GDM1 (cell line): Measurements from ENCODE around the gene CFAP298.
"Not testable (repeated sequence)": the region's sequence is repeated elsewhere in the genome, so short reads cannot be mapped to it uniquely, and the experiment has no call there.

Experiments used
- DNase-seq: peaks from one replicate; lab custom pipeline; 2025; lab: John Stamatoyannopoulos, UW

The CFAP298 gene, protein sequence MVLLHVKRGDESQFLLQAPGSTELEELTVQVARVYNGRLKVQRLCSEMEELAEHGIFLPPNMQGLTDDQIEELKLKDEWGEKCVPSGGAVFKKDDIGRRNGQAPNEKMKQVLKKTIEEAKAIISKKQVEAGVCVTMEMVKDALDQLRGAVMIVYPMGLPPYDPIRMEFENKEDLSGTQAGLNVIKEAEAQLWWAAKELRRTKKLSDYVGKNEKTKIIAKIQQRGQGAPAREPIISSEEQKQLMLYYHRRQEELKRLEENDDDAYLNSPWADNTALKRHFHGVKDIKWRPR

DNA sequence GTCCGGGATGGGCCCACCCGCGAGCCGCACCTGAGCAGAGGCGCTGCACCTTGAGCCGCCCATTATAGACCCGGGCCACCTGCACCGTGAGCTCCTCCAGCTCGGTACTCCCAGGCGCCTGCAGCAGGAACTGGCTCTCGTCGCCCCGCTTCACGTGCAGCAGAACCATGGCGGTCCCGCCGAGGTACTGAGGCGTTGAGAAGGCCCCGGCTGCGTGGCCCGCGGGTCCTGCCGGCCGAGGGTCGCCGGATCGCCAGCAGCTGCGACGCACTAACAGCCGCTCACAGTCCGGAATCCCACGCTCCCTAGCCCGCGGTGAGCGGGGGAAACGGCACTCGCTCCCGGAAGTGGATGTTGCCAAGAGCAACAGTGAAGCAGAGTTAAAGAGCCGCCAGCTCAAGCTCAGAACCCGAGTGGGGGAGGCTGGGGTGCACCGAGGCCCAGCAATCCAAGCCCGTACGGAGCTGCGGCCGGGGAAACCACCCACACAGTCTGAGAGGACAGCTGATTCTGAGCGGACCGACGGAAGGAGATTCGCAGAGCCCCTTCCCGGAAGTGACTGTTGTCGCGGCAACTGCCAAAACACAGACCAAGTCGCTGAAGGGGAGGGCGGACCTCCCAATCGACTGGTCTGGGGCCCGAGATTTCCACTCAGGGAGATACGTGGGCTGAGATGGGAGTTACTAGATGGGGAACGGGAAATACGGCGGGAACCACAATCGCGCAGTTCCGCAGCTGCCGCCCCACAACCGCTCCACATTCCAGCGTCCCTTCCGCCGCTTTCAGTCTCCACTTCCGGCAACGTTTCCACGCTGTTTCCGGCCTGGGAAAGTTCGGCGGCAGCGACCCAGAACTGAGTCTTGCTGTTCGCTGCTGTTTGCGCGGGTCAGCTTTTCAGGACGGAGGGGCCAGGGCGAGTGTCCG is at the start of gene CFAP298:
Gene CFAP298 (minus strand): TSS at position 303 of the 924 bp plus-strand sequence. CDS start 134 bp downstream, at position 169.
- DNase-seq: peak; percentile 73

DNA sequence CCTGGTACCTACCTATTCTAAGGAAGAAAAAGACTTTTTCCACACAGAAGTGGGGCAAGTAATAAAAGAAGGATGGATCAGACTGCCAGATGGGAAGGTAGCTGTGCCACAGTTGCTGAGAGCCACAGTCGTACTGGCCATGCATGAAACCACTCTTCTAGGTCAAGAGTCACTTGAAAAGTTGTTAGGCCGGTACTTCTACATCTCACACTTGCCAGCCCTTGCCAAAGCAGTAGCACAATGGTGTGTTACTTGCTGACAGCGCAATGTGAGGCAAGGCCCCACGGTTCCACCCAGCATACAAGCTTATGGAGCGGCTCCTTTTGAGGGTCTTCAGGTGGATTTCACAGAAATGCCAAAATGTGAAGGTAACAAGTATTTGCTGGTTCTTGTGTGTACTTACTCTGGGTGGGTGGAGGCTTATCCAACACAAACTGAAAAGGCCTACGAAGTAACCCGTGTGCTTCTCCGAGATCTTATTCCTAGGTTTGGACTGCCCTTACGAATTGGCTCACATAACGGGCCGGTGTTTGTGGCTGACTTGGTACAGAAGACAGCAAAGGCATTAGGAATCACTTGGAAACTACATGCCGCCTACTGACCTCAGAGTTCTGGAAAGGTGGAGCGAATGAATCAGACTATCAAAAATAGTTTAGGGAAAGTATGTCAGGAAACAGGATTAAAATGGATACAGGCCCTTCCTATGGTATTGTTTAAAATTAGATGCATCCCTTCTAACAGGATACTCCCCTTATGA is 49.0 kb upstream of the CFAP298 start:
- not testable (repeated sequence) for DNase-seq

DNA sequence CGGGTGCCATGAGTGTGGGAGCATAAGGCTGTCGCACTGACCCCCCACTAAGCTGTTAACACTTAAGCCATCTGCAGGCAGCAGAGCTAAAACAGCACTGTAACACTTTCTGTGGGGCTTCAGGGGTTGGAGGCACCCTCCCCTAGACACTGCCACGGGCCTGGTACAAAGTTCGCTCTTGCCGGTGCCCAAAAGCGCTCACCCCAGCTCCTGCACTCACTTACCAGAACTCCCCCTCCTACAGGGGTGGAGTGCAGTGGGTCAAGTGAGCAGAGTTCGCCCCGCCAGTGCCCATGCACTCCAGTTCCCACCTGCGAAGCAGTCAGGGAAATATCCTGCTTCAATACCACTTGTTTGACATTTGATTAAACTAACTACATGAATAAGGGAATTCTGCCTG is 46.3 kb upstream of the CFAP298 start:
- no peak for DNase-seq

DNA sequence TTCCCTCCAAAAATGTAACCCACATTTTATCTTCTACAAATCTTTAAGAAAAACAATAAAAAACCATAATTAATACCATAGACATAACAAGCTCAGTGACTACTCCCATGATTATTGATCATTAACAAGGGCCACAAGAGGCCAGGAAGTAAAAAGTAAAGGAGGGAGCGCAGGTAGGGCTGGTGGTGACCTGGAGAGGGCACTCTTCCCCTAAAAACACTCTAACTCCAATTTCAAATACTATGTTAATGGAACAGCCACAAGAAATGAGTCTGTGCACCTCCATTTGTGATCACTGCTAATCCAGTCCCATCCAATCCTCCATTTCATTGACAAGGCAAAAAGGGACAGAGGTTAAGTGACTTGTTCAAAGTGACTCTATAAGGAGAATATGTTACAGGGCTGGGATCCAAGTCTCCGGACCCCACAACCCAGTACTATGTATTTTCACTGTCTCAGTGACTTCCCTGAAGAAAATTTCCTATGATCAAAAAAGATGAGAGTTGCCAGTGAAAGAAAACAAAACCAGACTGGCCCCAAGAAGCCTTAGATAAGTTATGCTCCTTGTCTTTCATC is 41.2 kb upstream of the CFAP298 start:
- no peak for DNase-seq

DNA sequence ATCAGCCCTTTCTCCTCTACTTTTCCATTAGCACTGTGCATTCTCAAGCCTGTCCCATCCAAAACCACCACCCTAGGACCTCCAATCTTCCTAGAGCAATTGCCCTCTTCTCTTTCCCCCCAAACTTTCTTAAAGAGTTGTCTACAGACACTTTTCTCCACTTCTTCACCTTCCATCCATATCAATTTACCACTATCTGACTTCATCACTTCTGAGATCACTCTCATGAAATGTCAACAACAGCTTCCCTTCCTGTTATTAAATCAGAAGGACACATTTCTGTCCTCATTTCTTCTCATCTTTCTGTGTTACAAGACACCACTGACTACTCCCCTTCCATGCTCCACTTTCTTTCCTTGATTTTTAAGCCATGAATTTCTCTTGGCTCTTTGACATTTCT is 36.0 kb upstream of the CFAP298 start:
- DNase-seq: no peak

DNA sequence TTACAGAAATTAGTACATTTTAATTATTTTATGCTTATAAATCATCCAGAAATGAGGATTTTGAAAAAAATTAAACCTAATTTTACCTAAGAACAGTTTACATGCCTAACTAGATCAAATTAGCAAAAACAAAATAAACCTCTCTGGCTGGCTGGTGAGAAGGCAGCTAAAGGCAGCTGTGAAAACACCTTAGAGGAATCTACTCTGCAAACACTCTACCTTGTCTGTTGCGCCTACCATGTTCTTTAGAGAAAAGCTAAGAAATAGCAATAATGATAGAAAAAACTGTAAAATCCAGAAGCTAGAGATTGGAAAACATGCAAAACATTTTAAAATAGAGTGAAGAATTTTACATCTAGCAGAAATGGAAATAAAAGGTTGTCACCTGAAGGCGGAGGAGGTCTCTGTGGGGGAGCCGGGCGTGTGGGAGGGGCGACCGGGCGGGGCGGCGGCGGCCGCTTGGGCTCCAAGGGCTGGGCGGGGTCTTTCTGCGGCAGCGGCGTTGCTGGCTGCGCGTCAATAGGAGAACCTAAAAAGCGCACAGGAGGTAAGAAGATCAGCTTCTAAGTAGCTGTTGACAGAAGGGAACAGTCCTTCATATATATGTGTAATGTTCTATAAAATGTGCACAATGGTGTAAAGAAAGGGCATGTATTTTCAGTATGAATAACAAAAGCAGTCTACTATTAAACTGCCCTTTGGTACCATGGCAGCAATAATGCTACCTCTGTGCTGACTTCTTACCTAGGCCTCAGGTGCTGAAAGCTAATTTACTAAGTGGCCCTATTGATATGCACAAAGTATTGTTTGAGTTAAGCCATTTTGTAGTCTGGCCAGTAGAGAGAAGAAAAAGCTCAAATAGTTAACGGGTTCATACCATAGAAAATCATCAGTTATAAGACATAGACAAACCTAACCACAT is 33.3 kb upstream of the CFAP298 start:
- DNase-seq: no peak

DNA sequence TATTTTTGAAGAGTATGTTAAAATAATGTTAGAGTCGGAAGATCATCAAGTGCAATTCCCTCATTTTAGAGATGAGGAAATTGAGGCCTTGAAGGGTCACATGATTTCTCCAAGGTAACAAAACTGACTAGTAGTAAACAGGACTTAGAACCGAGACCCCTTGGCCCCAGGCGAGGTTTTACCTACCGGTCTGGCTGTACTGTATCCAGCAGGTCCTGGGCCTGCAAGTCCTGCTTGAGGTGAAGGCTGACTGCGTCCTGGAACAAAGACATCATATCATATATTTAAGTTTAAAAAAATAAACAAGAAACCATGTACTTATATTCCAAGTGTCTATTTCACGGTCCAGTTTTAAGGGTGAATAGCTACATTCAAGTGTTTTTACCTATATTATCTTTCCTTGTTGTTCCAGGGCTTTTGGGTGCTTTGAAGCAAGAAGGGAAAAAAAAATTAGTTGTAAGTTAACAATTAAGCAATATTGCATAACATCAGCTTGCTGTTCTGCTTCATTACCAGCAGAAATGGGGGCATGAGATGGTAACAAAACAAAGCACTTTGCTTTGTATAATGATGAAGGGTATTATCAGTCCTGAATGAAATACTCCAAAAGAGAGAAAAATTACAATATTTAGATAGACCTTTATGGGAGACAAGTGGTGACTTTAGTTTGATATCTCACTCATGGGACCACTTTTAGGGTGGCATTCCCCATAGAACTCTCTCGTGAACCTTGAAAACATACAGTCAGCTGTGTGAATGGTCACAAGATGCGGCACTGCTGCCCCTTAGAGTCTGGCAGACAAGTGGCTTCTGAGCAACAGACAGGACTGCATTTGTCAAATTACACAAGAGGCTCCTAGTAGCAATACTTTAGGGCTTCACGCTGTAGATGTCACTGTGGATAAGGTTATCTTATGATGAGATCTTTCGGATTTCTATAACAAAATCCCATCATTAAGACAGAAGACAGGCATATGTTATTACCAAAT is 29.8 kb upstream of the CFAP298 start:
- DNase-seq: no peak

DNA sequence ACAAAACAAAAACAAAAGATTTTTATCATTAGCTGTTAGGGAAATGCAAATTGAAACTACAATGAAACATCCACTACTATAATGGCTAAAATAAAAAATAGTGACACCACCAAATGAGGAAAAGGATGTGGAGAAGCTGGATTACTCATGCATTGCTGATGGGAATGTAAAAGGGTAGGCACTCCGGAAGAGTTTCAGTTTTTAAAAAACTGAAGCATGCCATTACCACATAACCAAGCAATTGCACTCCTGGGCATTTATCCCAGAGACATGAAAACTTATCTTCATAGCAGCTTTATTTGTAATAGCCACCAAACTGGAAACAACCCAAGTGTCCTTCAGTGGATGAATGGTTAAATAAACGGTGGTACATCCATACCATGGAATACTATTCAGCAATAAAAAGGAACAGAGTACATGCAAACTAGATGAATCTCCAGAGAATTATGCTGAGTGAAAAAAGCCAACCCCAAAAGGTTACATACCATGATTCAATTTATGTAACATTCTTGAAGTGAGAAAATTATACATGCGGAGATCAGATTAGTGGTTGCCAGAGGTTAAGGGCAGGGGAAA is 14.5 kb upstream of the CFAP298 start:
- DNase-seq: no peak

DNA sequence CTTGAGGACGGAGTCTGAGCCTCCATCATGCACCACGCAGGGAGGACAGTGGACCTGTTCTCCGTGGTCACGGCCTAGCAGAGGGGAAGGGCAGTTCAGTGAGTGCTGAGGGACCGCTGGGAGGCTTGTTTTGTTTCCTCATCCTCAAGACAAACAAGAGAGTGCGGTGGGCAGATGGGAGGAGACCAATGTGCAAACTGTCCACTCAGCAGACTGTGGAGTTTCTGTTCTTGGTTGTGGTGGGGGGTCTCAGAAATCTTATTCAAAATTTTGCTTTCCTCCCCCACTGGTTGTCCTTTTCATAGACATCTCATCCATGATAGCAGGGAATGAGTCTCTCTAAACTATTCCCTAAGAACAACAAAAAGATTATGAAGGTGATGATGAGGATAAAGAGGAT is 6.0 kb upstream of the CFAP298 start:
- not testable (repeated sequence) for DNase-seq

DNA sequence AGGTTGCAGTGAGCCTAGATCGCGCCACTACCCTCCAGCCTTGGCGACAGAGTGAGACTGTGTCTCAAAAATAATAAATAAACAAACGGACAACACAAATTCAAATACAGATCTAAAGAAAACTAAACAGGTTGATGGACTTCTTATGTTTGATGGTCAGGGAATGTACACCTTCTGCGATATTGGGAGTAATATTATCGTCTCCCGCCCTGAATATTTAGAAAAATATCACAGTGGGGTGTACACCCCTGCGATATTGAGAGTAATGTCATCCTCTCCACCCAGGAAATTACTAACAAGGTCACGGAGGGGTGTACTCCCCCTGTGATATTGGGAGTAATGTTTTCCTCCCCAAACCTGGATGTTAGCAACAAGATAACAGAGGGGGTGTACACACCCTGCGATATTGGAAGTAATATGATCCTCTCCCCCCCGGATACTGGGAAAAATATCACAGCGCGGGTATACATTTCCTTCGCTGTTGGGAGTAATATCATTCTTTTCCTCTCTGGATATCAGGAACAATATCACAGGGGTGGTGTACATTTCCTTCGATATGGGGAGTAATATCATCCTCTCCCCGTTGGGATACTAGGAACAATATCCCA is 1.4 kb upstream of the CFAP298 start:
- no peak for DNase-seq

DNA sequence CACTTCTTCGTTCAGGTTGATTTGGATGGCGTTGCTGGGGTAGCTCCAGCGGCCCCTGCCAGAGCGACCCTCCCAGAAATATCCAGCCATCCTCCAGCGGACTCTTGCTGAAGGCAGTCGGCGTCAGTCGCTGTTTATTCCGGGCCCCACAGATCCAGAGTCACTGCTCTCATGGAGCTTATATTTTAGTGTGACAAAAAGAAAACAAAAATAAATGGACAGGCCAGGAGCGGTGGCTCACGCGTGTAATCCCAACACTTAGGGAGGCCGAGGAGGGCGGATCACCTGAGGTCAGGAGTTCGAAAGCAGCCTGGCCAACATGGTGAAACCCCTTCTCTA is 791 bp upstream of the CFAP298 start:
- DNase-seq: no peak

DNA sequence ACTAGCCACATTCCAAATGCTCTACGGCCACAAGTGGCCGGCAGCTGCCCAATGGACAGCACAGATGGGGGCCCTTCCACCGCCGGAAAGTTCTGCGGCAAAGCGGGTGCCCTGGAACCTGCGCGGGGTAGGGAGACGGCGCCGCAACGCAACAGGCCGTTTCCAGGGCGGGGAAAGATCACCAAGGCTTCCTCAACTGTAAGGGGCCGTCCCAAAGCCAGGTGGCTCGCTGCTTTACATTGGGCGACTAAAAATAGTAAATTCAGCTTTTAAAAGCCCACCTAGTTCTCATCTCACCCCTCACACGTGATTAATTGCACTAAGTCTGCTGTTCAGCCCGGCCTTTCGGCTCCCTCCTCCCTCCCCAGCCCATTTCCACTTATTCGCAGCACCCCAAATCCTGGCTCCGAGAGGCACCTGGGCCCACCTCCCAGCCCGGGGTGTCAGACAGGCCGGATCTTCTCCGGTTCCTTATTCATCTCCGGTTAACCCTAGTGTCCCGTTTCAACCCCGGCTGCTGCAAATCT is 643 bp downstream of the CFAP298 start:
- no peak for DNase-seq

DNA sequence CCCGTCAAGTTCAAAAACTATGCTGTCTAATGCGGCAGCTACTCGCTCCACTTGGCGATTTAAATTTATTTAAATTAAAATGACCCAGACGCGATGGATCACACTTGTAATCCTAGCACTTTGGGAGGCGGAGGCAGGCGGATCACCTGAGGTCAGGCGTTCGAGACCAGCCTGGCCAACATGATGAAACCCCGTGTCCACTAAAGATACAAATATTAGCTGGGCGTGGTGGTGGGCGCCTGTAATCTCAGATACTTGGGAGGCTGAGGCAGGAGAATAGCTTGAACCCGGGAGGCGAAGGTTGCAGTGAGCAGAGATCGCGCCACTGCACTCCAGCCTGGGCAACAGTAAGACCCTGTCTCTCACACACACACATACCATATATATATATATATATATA is 1.2 kb downstream of the CFAP298 start:
- DNase-seq: not testable (repeated sequence)

DNA sequence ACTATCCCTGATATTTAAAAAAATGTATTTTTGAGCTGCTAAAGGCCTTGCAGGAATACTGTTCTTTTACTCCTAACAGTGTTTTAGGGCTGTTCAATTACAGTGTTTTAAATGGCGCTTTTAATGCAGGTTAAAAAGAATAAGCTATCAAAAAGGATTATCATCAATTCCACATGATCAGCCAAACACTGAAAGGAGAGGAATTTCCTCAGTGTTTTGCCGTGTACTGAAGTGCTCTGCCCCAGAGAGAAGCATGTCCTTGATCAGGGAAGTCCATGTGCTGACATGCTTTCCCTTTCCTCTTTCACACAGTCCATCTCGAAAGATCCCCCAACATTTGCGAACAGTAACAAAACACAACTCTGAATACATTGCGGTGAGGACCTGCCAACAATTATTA is 3.3 kb downstream of the CFAP298 start:
- DNase-seq: no peak

DNA sequence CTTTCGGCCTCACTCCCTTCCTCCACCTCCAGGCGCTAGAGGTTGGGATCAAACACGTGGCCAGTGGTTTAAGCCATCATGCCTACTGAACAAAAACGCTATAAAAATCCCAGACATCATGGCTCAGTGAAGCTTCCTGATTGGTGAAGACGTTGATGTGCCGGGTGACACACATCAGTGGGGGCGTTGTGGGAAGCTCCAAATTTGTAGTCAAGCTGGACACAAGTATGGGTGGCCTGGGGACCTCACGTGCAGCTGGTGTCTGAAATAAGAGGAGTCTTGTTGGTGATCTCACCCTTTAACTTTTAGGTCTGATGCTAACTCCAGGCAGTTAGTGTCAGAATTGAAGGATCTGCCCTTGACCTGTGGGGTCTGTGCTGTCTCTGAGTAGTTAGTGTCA is 6.7 kb downstream of the CFAP298 start:
- no peak for DNase-seq

DNA sequence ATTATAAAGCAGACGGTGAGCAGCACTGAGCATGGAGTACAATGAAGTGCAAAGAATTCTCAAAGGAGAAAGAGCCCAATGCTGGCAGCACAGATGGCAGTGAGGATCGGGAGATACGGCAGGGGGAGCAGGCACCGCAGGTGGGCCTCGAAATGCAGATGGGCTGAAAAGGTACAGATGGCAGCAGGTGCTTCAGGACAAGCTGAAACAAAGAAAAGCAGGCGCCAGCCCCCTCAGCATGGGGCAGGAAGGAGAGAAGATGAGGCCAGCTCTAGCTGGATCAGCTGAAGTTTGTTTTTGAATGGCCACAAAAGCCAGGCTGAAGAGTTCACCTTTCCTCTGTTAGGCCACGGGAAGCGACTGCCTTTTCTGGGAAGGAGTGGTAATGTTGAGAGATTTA is 7.7 kb downstream of the CFAP298 start:
- DNase-seq: no peak

DNA sequence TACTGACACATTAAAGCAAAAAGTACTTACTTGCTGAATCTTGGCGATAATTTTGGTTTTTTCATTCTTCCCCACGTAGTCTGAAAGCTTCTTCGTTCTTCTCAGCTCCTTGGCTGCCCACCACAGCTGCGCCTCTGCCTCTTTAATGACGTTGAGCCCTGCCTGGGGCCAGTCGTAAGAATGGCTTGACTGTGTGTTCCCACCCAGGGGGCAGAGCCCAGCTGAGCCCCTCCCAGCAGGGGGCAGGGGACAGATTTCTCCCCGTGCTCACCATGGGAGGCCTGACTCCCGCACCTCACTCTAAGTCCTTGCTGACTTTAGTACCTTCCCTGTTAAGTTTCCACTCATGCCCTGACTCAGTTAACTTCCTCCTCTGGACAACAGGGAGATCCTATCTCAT is 9.0 kb downstream of the CFAP298 start:
- no peak for DNase-seq

DNA sequence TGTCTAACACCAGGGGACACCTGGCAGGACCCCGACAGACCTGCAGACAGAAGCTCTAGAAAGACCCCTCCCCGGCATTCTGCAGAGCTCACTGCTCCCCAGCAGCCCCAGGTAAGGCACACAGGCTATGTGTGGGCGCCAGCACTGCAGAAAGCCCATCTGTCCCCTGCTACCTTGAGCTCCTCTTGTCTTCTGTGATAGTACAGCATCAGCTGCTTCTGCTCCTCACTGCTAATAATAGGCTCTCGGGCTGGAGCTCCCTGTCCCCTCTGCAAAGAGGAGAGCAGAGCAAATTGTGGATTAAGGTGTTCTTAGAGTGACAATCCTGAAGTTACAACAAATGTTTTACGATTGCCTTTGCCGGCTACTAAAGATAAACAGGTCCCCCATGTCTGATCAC is 10.1 kb downstream of the CFAP298 start:
- no peak for DNase-seq

DNA sequence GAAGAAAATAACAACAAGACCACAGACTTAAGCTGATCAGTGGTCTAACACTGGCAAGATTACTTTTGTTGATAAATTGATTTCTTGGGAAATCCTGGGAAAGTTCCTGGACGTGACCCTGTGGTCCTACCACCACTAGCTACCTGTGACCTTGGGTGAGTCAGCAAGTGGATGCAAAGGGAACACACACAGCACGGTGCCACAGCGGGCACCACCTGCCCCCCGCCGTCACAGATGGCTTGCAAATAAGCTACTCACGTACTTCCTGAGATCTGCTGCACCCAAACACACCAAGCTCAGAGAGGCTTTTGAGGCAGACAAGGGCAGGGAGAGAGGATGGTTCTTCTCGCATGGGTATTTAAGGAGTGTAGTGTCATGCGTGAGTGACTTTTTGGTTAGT is 12.7 kb downstream of the CFAP298 start:
- no peak for DNase-seq
